NCI-H2029 treated with DMSO at 0.1 percent for 48 hours (cell line): ENCODE data around the gene PEPD.
"Not testable (repeated sequence)": the region's sequence is repeated elsewhere in the genome, so short reads cannot be mapped to it uniquely, and the experiment has no call there.

Source experiments
- DNase-seq: peaks from one replicate; lab custom pipeline; 2025; lab: John Stamatoyannopoulos, UW

Gene PEPD

DNA sequence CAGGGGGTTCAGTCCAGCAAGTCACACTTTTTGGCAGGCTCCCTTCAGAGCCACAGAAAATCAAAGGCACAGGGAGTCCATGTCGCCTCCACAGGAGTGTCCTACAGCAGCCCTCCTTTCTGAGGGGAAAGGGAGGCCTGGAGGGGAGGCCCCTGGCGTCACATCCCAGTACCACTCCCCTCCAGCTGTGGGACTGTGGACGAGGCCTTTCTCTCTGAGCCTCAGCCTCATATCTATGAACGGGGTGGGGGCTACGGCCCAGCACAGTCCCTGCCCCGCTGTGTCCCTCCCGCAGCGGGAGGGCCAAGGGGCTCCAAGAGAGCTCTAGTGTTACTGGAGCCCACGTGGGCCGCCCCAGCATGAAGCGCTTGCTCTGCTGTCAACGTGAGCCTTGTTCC, 23.8 kb downstream of the PEPD start:
- no peak for DNase-seq

DNA sequence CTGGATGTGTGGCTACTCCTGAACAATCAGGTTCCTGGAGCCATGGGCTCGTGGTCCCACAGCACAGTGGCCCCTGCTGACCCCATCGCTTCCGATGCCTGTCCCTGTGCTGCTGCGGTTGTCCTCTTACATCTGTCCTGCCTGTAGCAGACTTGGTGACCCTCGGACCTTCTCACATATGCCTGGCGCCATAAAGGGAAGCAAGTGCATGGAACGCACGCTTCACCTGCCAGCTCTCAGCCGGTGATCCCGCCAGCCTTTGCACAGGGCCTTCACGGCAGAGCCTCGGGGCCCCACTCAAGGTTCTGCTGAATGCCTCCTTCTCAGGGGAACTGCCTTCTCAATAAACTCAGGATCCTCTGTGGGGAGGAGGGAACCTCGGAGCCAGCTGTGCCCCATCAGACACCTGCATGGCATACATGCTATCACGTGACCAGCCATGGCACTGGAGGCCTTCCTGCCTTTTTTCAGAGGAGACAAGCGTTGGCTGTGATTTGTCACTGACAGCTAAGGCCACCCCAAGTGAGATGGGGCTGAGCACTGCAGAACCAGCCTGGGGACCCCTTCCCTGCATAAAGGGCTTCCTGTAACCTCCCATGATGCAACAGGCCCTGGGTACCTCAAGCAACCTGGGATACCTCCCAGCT, 24.3 kb downstream of the PEPD start:
- no peak for DNase-seq

GRCh38 chr19:33496038-33496895, 25.3 kb downstream of the PEPD start:
- no peak for DNase-seq

DNA sequence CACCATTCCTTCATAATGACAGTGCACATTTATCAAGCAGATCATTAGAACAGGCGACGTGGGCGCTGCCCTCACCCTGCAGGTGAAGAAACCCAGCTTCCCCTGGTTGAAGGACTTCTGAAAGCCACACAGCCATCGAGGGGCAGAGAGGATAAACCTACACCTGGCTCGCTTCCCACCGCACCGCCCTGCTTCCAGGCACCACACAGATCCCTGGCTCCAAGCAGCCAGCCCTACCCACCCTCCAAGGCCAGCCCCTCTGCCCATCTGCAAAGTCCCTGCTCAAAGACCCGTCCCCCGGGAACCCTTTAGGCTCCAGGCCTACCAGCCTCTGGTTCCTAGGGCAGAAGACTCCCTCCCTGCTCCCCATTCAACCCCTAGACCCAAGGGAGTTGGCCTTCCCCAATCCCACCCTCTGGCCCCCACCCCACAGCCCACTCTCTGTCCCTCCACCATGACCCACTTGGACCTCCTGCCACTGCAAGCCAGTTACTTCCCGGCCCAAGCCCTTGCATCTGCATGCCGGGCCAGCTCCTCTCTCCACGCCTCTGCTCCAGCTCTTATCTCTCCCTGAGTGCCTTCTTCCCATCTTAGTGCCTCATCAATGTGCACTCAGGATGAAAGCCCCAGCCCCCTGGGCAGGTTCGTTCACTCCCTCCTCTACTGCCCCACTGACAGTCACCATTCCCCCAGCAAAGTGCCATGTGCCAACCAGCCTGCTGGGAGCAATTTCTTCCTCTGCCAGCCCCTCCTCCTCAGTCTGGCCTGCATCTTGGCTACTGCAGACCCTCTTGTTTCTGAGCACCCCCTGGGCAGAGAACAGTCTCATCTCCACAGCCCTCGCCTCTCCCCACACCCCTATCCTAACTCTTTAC, 28.0 kb downstream of the PEPD start:
- no peak for DNase-seq

- DNase-seq = no peak
These were observed 28.6 kb downstream of the PEPD start for GRCh38 chr19:33492951-33493350.

DNA sequence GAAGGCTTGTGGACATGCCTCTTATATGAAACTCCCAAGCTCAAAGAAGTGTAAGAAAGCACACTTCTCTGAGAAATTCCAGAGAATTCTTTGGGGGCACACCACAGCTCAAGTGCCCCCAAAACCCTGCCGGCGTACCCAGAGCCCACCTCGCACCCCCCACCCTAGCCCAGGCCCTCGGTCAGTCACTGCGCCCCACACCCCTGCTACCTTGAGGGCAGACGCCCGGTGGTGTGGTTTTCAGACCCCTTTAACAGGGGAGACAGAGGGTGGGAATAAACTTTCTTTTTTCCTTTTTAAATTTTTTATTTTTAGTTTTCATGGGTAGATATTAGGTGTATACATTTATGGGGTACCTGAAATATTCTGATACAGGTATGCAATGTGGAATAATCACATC, 29.5 kb downstream of the PEPD start:
- no peak for DNase-seq

GRCh38 chr19:33490596-33490995, 31.0 kb downstream of the PEPD start:
- not testable (repeated sequence) for DNase-seq

GRCh38 chr19:33490041-33490451, 31.5 kb downstream of the PEPD start:
- DNase-seq = no peak

DNA sequence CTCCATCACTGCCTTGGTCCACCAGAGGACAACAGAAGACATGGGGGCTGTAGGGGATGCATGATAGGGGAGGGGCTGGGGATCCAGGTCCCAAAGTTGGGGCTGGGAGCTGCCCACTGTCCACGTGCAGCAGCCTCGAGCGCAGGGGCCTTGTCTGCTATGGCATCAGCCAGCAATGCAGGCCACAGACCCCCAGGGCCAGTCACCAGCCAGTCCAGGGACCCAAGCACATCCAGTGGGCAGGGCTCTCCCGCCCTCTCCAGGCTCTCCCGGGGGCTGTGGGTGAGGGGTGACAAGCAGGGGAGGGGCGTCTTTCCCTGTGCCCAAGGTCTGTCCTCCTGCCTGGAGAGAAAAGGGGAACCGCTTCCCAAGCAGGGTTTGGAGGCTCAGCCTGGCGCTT, 32.8 kb downstream of the PEPD start:
- no peak for DNase-seq

GRCh38 chr19:33487901-33488800, 33.4 kb downstream of the PEPD start:
- no peak for DNase-seq

- no peak for DNase-seq
These were observed 34.4 kb downstream of the PEPD start for GRCh38 chr19:33486936-33487811.

DNA sequence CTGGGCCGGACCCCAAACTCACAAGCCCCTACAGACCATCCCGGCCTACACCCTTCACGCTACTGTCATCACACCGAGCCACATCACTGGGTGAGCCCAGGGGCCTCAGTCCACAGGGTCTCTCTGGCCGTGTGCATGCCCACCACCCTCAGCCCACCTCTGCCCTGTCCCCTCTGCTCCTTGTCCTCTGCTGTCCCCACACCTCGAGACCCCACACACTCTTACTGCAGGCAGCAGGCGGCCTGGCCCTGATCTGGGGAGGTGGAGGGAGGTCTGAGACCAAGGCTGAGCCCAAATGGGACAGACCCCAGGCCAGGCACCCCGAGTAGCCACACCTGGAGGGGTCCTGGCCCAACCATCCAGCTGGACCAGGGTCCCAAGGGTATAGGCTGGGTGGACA, 35.2 kb downstream of the PEPD start:
- no peak for DNase-seq

DNA sequence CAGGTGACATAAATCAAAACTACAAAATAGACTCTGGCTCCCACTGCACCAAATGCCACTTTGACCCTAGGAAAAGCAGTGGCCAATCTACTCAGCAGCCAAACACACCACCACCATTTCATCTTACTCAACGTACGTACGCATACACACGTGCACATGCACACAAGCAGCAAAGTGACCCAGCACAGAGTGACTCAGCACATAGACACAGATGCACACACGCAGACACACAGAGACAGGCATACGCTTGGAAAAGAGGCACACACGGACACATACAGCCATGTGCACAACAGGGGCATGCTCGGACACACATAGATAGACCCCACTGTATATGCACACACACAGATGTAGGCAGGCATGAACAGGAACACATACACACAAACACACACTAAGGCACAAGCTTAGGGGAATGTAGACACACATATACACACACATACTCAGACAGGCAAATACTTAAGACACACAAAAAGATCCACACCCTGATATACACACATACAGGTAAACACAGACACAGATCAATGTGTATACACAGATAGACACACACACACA, 37.3 kb downstream of the PEPD start:
- no peak for DNase-seq

GRCh38 chr19:33482476-33482875, 39.1 kb downstream of the PEPD start:
- DNase-seq = no peak

DNA sequence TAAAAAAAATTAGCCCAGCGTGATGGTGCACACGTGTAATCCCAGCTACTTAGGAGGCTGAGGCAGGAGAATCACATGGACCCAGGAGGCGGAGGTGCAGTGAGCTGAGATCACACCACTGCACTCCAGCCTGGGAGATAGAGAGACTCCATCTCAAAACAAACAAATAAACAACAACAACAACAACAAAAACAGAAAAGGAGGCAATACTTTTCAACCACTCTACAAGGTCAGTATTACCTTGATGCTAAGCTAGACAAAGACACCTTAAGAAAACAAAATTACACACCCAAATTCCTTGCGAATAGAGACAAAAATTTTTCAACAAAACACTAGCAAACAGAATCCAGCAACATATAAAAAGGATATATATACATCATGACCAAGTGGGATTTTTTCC, 39.7 kb downstream of the PEPD start:
- DNase-seq = no peak

- not testable (repeated sequence) for DNase-seq
These were observed 42.0 kb downstream of the PEPD start for GRCh38 chr19:33479570-33479969.

DNA sequence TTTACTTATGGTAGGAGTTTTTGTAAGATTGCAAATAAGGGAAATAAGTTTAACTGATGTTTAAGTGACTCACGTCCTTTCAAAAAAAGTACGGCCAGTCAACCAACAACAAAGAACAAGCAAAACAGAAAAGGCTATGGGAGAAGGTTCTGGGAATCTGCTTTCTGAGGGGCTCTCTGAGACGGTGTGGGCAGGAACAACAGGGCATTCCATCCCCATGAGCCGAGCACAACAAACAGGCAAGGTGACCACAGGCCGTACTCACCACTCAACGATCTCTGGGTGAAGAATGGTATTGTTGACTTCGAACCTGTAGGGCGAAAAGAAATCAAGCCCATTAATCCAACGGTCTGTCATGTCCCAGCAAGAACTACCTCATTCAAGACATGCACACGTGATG, 43.8 kb downstream of the PEPD start:
- DNase-seq = no peak

- no peak for DNase-seq
These were observed 45.4 kb downstream of the PEPD start for GRCh38 chr19:33476151-33476707.

DNA sequence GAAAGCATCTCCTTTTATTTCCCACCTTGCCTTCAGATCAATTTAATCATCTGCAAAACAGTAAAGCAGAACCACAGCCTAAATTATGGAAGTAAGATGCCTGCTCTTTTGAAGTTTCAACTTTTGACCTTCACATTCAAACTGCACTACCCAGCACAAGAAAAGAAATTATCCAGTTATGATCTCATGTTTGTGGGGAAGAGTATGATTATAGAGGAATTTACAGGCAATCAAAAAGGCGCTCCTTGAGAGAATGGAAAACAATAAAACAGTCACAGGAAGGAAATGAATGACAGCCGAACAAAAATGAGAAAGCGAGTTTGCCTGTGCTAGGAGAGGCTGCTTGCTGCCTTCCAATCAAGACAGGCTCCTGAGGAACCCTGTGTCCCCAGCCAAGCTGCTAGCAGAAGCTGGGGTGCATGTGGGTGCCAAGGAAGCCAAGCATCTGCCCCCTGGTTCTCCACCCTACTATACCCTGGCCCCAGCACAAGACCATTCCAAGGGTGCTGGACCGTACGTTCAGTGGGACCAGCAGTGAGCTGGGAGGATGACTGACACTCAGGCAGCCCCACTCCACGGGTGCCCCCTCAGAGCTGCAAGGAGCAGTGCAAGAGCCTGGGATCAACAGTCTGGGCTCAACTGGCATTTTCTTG, 47.8 kb downstream of the PEPD start:
- DNase-seq = no peak
